Liver (tissue), 9 donors: ENCODE results near the gene CHKB. TPM values are rescaled to one million over a fixed set of nuclear protein-coding genes. Genes with fewer than 3 reads are reported as not detected.

Experiments
- DNase-seq: peaks from one replicate; pipeline ENCODE4 v3.0.0-alpha.2; 2017; ENCODE audit warnings: low spot score
- H3K27ac ChIP-seq, 2 donors: one replicate each; pipeline ENCODE4 v1.7.0; 2013; ENCODE audit warnings: inconsistent platforms in 2 of 2, low read length in 2 of 2, control low read depth in 1 of 2, low read depth in 1 of 2, mild to moderate bottlenecking in 1 of 2
- H3K27me3 ChIP-seq, 4 donors: one replicate each; pipeline versions ENCODE4 v1.6.1 to v1.7.0; 2013; ENCODE audit warnings: low read length in 3 of 4, inconsistent platforms in 1 of 4, mild to moderate bottlenecking in 1 of 4, moderate library complexity in 1 of 4; ENCODE audit not compliant: control insufficient read depth in 4 of 4, insufficient read depth in 4 of 4
- H3K36me3 ChIP-seq, 4 donors: one replicate each; pipeline versions ENCODE4 v1.6.1 to v1.7.0; 2013; ENCODE audit warnings: low read length in 3 of 4, mild to moderate bottlenecking in 3 of 4, low read depth in 1 of 4, moderate library complexity in 1 of 4; ENCODE audit not compliant: control insufficient read depth in 4 of 4, insufficient read depth in 3 of 4
- H3K4me1 ChIP-seq, 4 donors: one replicate each; pipeline versions ENCODE4 v1.6.1 to v1.7.0; 2013; ENCODE audit warnings: low read length in 3 of 4, mild to moderate bottlenecking in 3 of 4, moderate library complexity in 1 of 4; ENCODE audit not compliant: control insufficient read depth in 4 of 4, insufficient read depth in 4 of 4
- H3K4me3 ChIP-seq, 3 donors: one replicate each; pipeline versions ENCODE4 v1.6.1 to v1.7.0; 2013; ENCODE audit warnings: low read length in 3 of 3, control low read depth in 1 of 3, low read depth in 1 of 3, mild to moderate bottlenecking in 1 of 3
- H3K9ac ChIP-seq, 2 donors: one replicate each; pipeline ENCODE4 v1.7.0; 2013; ENCODE audit warnings: low read length in 2 of 2, mild to moderate bottlenecking in 2 of 2, moderate library complexity in 2 of 2, control low read depth in 1 of 2, low read depth in 1 of 2
- H3K9me3 ChIP-seq, 4 donors: one replicate each; pipeline versions ENCODE4 v1.6.1 to v1.7.0; 2013; ENCODE audit warnings: low read length in 3 of 4; ENCODE audit not compliant: control insufficient read depth in 4 of 4
- ATF3 ChIP-seq: IDR thresholded peaks from 2 replicates; pipeline ENCODE4 v1.6.1; 2016; ENCODE audit warnings: antibody characterized with exemption
- CTCF ChIP-seq: fragments of 150-350 bp; IDR thresholded peaks from 2 replicates; pipeline ENCODE4 v1.5.1; 2017; ENCODE audit warnings: improper control_type of control experiment, low read depth, low read length; ENCODE audit not compliant: missing input control
- EGR1 ChIP-seq, 2 donors: IDR thresholded peaks; 2 replicates each; pipeline ENCODE4 v1.6.1; 2016 to 2018; ENCODE audit warnings: antibody characterized with exemption in 2 of 2, low read depth in 2 of 2
- FOXA1 ChIP-seq: IDR thresholded peaks from 2 replicates; pipeline ENCODE4 v1.6.1; 2016; ENCODE audit warnings: antibody characterized with exemption
- FOXA2 ChIP-seq: IDR thresholded peaks from 2 replicates; pipeline ENCODE4 v1.6.1; 2016; ENCODE audit warnings: antibody characterized with exemption
- GABPA ChIP-seq, 2 donors: IDR thresholded peaks in 1 of 2; conservative IDR thresholded peaks in 1 of 2; 2 replicates each; pipeline ENCODE4 v1.6.1; 2016; ENCODE audit warnings: antibody characterized with exemption in 2 of 2, mild to moderate bottlenecking in 1 of 2, moderate library complexity in 1 of 2
- HNF4A ChIP-seq, 2 donors: conservative IDR thresholded peaks; 2 replicates each; pipeline ENCODE4 v1.6.1; 2016; ENCODE audit warnings: antibody characterized with exemption in 2 of 2, mild to moderate bottlenecking in 2 of 2
- HNF4G ChIP-seq: IDR thresholded peaks from 2 replicates; pipeline ENCODE4 v1.6.1; 2016; ENCODE audit warnings: antibody characterized with exemption
- JUND ChIP-seq, 2 donors: IDR thresholded peaks; 2 replicates each; pipeline ENCODE4 v1.6.1; 2016; ENCODE audit warnings: antibody characterized with exemption in 2 of 2
- MAX ChIP-seq: IDR thresholded peaks from 2 replicates; pipeline ENCODE4 v1.6.1; 2016; ENCODE audit warnings: antibody characterized with exemption
- NR2F2 ChIP-seq: IDR thresholded peaks from 2 replicates; pipeline ENCODE4 v1.6.1; 2016; ENCODE audit warnings: antibody characterized with exemption
- RAD21 ChIP-seq, 2 donors: IDR thresholded peaks; 2 replicates each; pipeline ENCODE4 v1.6.1; 2016; ENCODE audit warnings: antibody characterized with exemption in 2 of 2, mild to moderate bottlenecking in 2 of 2
- REST ChIP-seq: IDR thresholded peaks from 2 replicates; pipeline ENCODE4 v1.6.1; 2016; ENCODE audit warnings: antibody characterized with exemption, mild to moderate bottlenecking
- RXRA ChIP-seq, 2 donors: IDR thresholded peaks; 2 replicates each; pipeline ENCODE4 v1.6.1; 2017 to 2018; ENCODE audit warnings: antibody characterized with exemption in 2 of 2, mild to moderate bottlenecking in 1 of 2
- SP1 ChIP-seq: IDR thresholded peaks from 2 replicates; pipeline ENCODE4 v1.6.1; 2018; ENCODE audit warnings: antibody characterized with exemption, mild to moderate bottlenecking
- TAF1 ChIP-seq: conservative IDR thresholded peaks from 2 replicates; pipeline ENCODE4 v1.6.1; 2016; ENCODE audit warnings: antibody characterized with exemption, mild to moderate bottlenecking
- YY1 ChIP-seq: IDR thresholded peaks from 2 replicates; pipeline ENCODE4 v1.6.1; 2016; ENCODE audit warnings: antibody characterized with exemption, mild to moderate bottlenecking
- ZBTB33 ChIP-seq: IDR thresholded peaks from 2 replicates; pipeline ENCODE4 v1.6.1; 2016; ENCODE audit warnings: antibody characterized with exemption
- WGBS: extraction: QIAGEN DNeasy Blood & Tissue Kit; methylation state at CpG from one replicate; pipeline ENCODE4 v1.1.7; 2013; 5-methylcytosine and 5-hydroxymethylcytosine counted together
- polyA plus RNA-seq, 2 donors: library from polyadenylated mRNA; stranded (reverse) in 1 of 2; unstranded in 1 of 2; fragments of 200-250 nt in 1 of 2; fragments of >200 nt in 1 of 2; fragmentation: Nextera tagmentation in 1 of 2; extraction: Ambion mirVana in 1 of 2; gene quantifications; one replicate each; pipeline versions ENCODE4 v1.2.1 to v1.2.3, GENCODE V29; 2013 to 2015
- total RNA-seq, 2 donors: library from RNA; depleted of rRNA; stranded (reverse); fragments of >200 nt; gene quantifications; one replicate each; pipeline ENCODE4 v1.2.3, GENCODE V29; 2014
- donor health status: healthy.
- donor health status: healthy.
- donor health status: healthy.
- donor health status: healthy.
- donor health status: healthy.

CHKB gene
- total and polyA plus RNA-seq, 4 donors: 17.9 to 24.2 (median 20.6) TPM

GRCh38 chr22:50622723-50623327 is 40.2 kb upstream of the CHKB start:
- Histone ChIP-seq H3K36me3 (no peaks in the 10 kb centered on the region), H3K4me3 (no peak overlapping the region), H3K27ac (peak overlapping the region; percentile 70 to 78), H3K9me3 (no peaks in the 10 kb centered on the region), H3K27me3 (no peaks in the 10 kb centered on the region), H3K9ac (no peak overlapping the region), H3K4me1 (peaks cover 8 to 51% (median 29%) of the 10 kb centered on the region in 4 donors)
- 39% methylated on average over 16 of the region's 16 CpGs for WGBS
- peak in 1 of 2 donors; percentile 72 for TF ChIP-seq JUND (IDR thresholded peaks at IDR 0.05)
- TF ChIP-seq FOXA2: no peak
- no peak for TF ChIP-seq ZBTB33
- no peak for TF ChIP-seq CTCF
- TF ChIP-seq NR2F2: no peak
- peak; percentile 21 to 73 for TF ChIP-seq RXRA (IDR thresholded peaks at IDR 0.05)
- TF ChIP-seq ATF3: no peak
- peak; percentile 89 for TF ChIP-seq YY1
- peak; percentile 76 for TF ChIP-seq REST
- TF ChIP-seq SP1: peak; percentile 44
- peak; percentile 32 to 43 for TF ChIP-seq RAD21 (IDR thresholded peaks at IDR 0.05)
- peak in 1 of 2 donors; percentile 37 for TF ChIP-seq GABPA (IDR thresholded peaks at IDR 0.05 in 1 of 2, conservative IDR thresholded peaks at IDR 0.05 in 1 of 2)
- no peak for TF ChIP-seq EGR1 (IDR thresholded peaks at IDR 0.05; ENCODE audit: low read depth in 2 of 2)
- TF ChIP-seq HNF4G: no peak
- TF ChIP-seq FOXA1: no peak
- TF ChIP-seq TAF1: no peak
- peak; percentile 34 to 80 for TF ChIP-seq HNF4A (conservative IDR thresholded peaks at IDR 0.05)
- peak; percentile 92 for TF ChIP-seq MAX
- DNase-seq: no peak
